WI38 (cell line): ENCODE measurements around the gene P4HA2.

Source experiments
- H3K4me3 ChIP-seq: 2 replicates; pipeline ENCODE4 v1.5.1; 2011; ENCODE audit warnings: low read depth, mild to moderate bottlenecking, control low read depth, low read length
- CTCF ChIP-seq: IDR thresholded peaks from 2 replicates; pipeline ENCODE4 v1.5.1; 2012; ENCODE audit warnings: low read depth, mild to moderate bottlenecking, control low read depth, low read length

The P4HA2 gene

GRCh38 chr5:132209901-132210545 lies 17.6 kb downstream of the P4HA2 start:
- no peak overlapping the region for H3K4me3 ChIP-seq
- no peak for TF ChIP-seq CTCF

- H3K4me3 ChIP-seq = no peak overlapping the region
- no peak for TF ChIP-seq CTCF
Observed at GRCh38 chr5:132209131-132209530, 18.5 kb downstream of the P4HA2 start.

GRCh38 chr5:132207778-132208177 lies 19.9 kb downstream of the P4HA2 start:
- no peak for TF ChIP-seq CTCF
- H3K4me3 ChIP-seq = no peak overlapping the region

- H3K4me3 ChIP-seq = no peak overlapping the region
- TF ChIP-seq CTCF = no peak
Observed at GRCh38 chr5:132206782-132207181, 20.9 kb downstream of the P4HA2 start.

- no peak for TF ChIP-seq CTCF
- H3K4me3 ChIP-seq = no peak overlapping the region
Observed at GRCh38 chr5:132205385-132206125, 22.1 kb downstream of the P4HA2 start.

GRCh38 chr5:132204371-132205135 lies 23.1 kb downstream of the P4HA2 start:
- no peak overlapping the region for H3K4me3 ChIP-seq
- TF ChIP-seq CTCF = no peak

- no peak overlapping the region for H3K4me3 ChIP-seq
- TF ChIP-seq CTCF = no peak
Observed at GRCh38 chr5:132203916-132204315, 23.7 kb downstream of the P4HA2 start.
